ENCODE results near the gene NABP1. TPM values are rescaled to one million over a fixed set of nuclear protein-coding genes. Genes with fewer than 3 reads are reported as not detected.

NABP1 gene
- 100 to 1,000 TPM in 1 of 4 donors, 10 to 100 TPM in 3; 81.9 to 237 (median 85.9) TPM for total RNA-seq

GRCh38 chr2:191677646-191678436 lies at the start of gene NABP1:
Gene NABP1 (plus strand): TSS chr2:191678136. CDS start chr2:191678615, 479 bp downstream.
- no peak for TF ChIP-seq CTCF (IDR thresholded peaks at IDR 0.05; ENCODE audit: low read depth)

- TF ChIP-seq CTCF (IDR thresholded peaks at IDR 0.05; ENCODE audit: low read depth), result no peak
Observed at GRCh38 chr2:191629001-191629453, 48.9 kb upstream of the NABP1 start.

- no peak for TF ChIP-seq CTCF (IDR thresholded peaks at IDR 0.05; ENCODE audit: low read depth)
Observed at GRCh38 chr2:191629976-191630712, 47.8 kb upstream of the NABP1 start.

GRCh38 chr2:191631754-191632153 lies 46.2 kb upstream of the NABP1 start:
- no peak for TF ChIP-seq CTCF (IDR thresholded peaks at IDR 0.05; ENCODE audit: low read depth)

GRCh38 chr2:191632426-191632825 lies 45.5 kb upstream of the NABP1 start:
- TF ChIP-seq CTCF (IDR thresholded peaks at IDR 0.05; ENCODE audit: low read depth), result no peak

- no peak for TF ChIP-seq CTCF (IDR thresholded peaks at IDR 0.05; ENCODE audit: low read depth)
Observed at GRCh38 chr2:191634791-191635190, 43.1 kb upstream of the NABP1 start.
